Subcutaneous abdominal adipose tissue (tissue), 5 donors: ENCODE data around the gene OTULINL.

ENCODE experiments used
- H3K27ac ChIP-seq: one replicate; pipeline ENCODE4 v1.7.0; 2013; ENCODE audit warnings: low read depth, mild to moderate bottlenecking, inconsistent platforms, low read length, moderate library complexity
- H3K27me3 ChIP-seq, 5 donors: one replicate each; pipeline ENCODE4 v1.7.0; 2013; ENCODE audit warnings: low read length in 5 of 5, inconsistent platforms in 1 of 5; ENCODE audit not compliant: control insufficient read depth in 5 of 5, insufficient read depth in 4 of 5
- H3K36me3 ChIP-seq, 5 donors: one replicate each; pipeline ENCODE4 v1.7.0; 2013; ENCODE audit warnings: low read length in 5 of 5; ENCODE audit not compliant: control insufficient read depth in 5 of 5, insufficient read depth in 5 of 5
- H3K4me1 ChIP-seq, 5 donors: one replicate each; pipeline ENCODE4 v1.7.0; 2013; ENCODE audit warnings: low read length in 5 of 5, mild to moderate bottlenecking in 3 of 5, moderate library complexity in 1 of 5; ENCODE audit not compliant: control insufficient read depth in 5 of 5, insufficient read depth in 5 of 5
- H3K4me3 ChIP-seq, 5 donors: one replicate each; pipeline ENCODE4 v1.7.0; 2013; ENCODE audit warnings: low read length in 5 of 5, low read depth in 1 of 5
- H3K9ac ChIP-seq, 5 donors: one replicate each; pipeline ENCODE4 v1.7.0; 2013; ENCODE audit warnings: low read length in 5 of 5, mild to moderate bottlenecking in 4 of 5, moderate library complexity in 3 of 5
- H3K9me3 ChIP-seq, 5 donors: one replicate each; pipeline ENCODE4 v1.7.0; 2013; ENCODE audit warnings: low read length in 5 of 5; ENCODE audit not compliant: control insufficient read depth in 5 of 5
- donor health status: healthy.
- donor health status: healthy.
- donor health status: healthy.
- donor health status: healthy.
- donor health status: healthy.

OTULINL gene

GRCh38 chr5:14584848-14585247 is 3.3 kb downstream of the OTULINL start:
- Histone ChIP-seq H3K27ac (no peak overlapping the region), H3K9me3 (no peaks in the 10 kb centered on the region), H3K36me3 (no peaks in the 10 kb centered on the region), H3K27me3 (peaks cover 0 to 3% (median 0%) of the 10 kb centered on the region in 5 donors), H3K4me1 (peaks cover 0 to 31% (median 22%) of the 10 kb centered on the region in 5 donors), H3K9ac (no peak overlapping the region), H3K4me3 (no peak overlapping the region)

GRCh38 chr5:14587150-14587549 is 5.6 kb downstream of the OTULINL start:
- Histone ChIP-seq H3K4me3 (no peak overlapping the region), H3K27ac (no peak overlapping the region), H3K9ac (no peak overlapping the region), H3K9me3 (no peaks in the 10 kb centered on the region), H3K27me3 (no peaks in the 10 kb centered on the region), H3K4me1 (peaks cover 0 to 16% (median 12%) of the 10 kb centered on the region in 5 donors), H3K36me3 (no peaks in the 10 kb centered on the region)

GRCh38 chr5:14588145-14588544 is 6.6 kb downstream of the OTULINL start:
- no peak overlapping the region for H3K4me3 ChIP-seq
- H3K27ac ChIP-seq: no peak overlapping the region
- H3K9me3 ChIP-seq: no peaks in the 10 kb centered on the region
- peaks cover 0 to 13% (median 8%) of the 10 kb centered on the region in 5 donors for H3K4me1 ChIP-seq
- no peaks in the 10 kb centered on the region for H3K27me3 ChIP-seq
- H3K9ac ChIP-seq: no peak overlapping the region
- H3K36me3 ChIP-seq: no peaks in the 10 kb centered on the region

GRCh38 chr5:14588758-14589543 is 7.4 kb downstream of the OTULINL start:
- no peaks in the 10 kb centered on the region for H3K36me3 ChIP-seq
- H3K27me3 ChIP-seq: no peaks in the 10 kb centered on the region
- no peaks in the 10 kb centered on the region for H3K9me3 ChIP-seq
- H3K27ac ChIP-seq: no peak overlapping the region
- H3K4me1 ChIP-seq: peaks cover 0 to 18% (median 5%) of the 10 kb centered on the region in 5 donors
- no peak overlapping the region for H3K9ac ChIP-seq
- no peak overlapping the region for H3K4me3 ChIP-seq

- no peaks in the 10 kb centered on the region for H3K27me3 ChIP-seq
- H3K9ac ChIP-seq: no peak overlapping the region
- no peak overlapping the region for H3K27ac ChIP-seq
- H3K9me3 ChIP-seq: no peaks in the 10 kb centered on the region
- H3K4me1 ChIP-seq: peaks cover 0 to 29% (median 10%) of the 10 kb centered on the region in 5 donors
- H3K4me3 ChIP-seq: no peak overlapping the region
- no peaks in the 10 kb centered on the region for H3K36me3 ChIP-seq
Measured at GRCh38 chr5:14590949-14591348, 9.4 kb downstream of the OTULINL start.

GRCh38 chr5:14591548-14591947 is 10.0 kb downstream of the OTULINL start:
- Histone ChIP-seq H3K27ac (no peak overlapping the region), H3K36me3 (no peaks in the 10 kb centered on the region), H3K27me3 (no peaks in the 10 kb centered on the region), H3K9ac (no peak overlapping the region), H3K4me3 (no peak overlapping the region), H3K4me1 (peaks cover 0 to 33% (median 10%) of the 10 kb centered on the region in 5 donors), H3K9me3 (no peaks in the 10 kb centered on the region)

- Histone ChIP-seq H3K4me1 (peaks cover 0 to 31% (median 8%) of the 10 kb centered on the region in 5 donors), H3K36me3 (no peaks in the 10 kb centered on the region), H3K9ac (no peak overlapping the region), H3K27me3 (no peaks in the 10 kb centered on the region), H3K4me3 (no peak overlapping the region), H3K9me3 (no peaks in the 10 kb centered on the region), H3K27ac (no peak overlapping the region)
Measured at GRCh38 chr5:14593326-14594021, 11.9 kb downstream of the OTULINL start.

GRCh38 chr5:14594378-14595074 is 12.9 kb downstream of the OTULINL start:
- Histone ChIP-seq H3K9ac (no peak overlapping the region), H3K27me3 (no peaks in the 10 kb centered on the region), H3K4me3 (no peak overlapping the region), H3K36me3 (no peaks in the 10 kb centered on the region), H3K27ac (no peak overlapping the region), H3K9me3 (no peaks in the 10 kb centered on the region), H3K4me1 (peaks cover 0 to 31% (median 8%) of the 10 kb centered on the region in 5 donors)

- Histone ChIP-seq H3K4me3 (no peak overlapping the region), H3K36me3 (no peaks in the 10 kb centered on the region), H3K27ac (no peak overlapping the region), H3K9ac (no peak overlapping the region), H3K27me3 (no peaks in the 10 kb centered on the region), H3K9me3 (no peaks in the 10 kb centered on the region), H3K4me1 (peaks cover 0 to 31% (median 8%) of the 10 kb centered on the region in 5 donors)
Measured at GRCh38 chr5:14595189-14595588, 13.6 kb downstream of the OTULINL start.

- H3K9ac ChIP-seq: no peak overlapping the region
- H3K4me3 ChIP-seq: no peak overlapping the region
- H3K27ac ChIP-seq: no peak overlapping the region
- H3K4me1 ChIP-seq: peaks cover 0 to 31% (median 8%) of the 10 kb centered on the region in 5 donors
- no peaks in the 10 kb centered on the region for H3K36me3 ChIP-seq
- H3K9me3 ChIP-seq: no peaks in the 10 kb centered on the region
- H3K27me3 ChIP-seq: no peaks in the 10 kb centered on the region
Measured at GRCh38 chr5:14595891-14596290, 14.3 kb downstream of the OTULINL start.
